Measurements from ENCODE around the gene ZIC4.

The ZIC4 gene

GRCh38 chr3:147360646-147361453 is 45.5 kb downstream of the ZIC4 start:
- no peak for DNase-seq (ENCODE audit: low read depth)
- no peak for TF ChIP-seq CTCF (IDR thresholded peaks at IDR 0.05; ENCODE audit: control insufficient read depth, extremely low read depth, insufficient read depth)
- no peak overlapping the region for H3K4me3 ChIP-seq (ENCODE audit: low read depth, low read length)

GRCh38 chr3:147360051-147360439 is 46.3 kb downstream of the ZIC4 start:
- no peak for DNase-seq (ENCODE audit: low read depth)
- no peak for TF ChIP-seq CTCF (IDR thresholded peaks at IDR 0.05; ENCODE audit: control insufficient read depth, extremely low read depth, insufficient read depth)
- no peak overlapping the region for H3K4me3 ChIP-seq (ENCODE audit: low read depth, low read length)

GRCh38 chr3:147359177-147360050 is 46.9 kb downstream of the ZIC4 start:
- H3K4me3 ChIP-seq (ENCODE audit: low read depth, low read length) = no peak overlapping the region
- no peak for TF ChIP-seq CTCF (IDR thresholded peaks at IDR 0.05; ENCODE audit: control insufficient read depth, extremely low read depth, insufficient read depth)
- DNase-seq (ENCODE audit: low read depth) = no peak

GRCh38 chr3:147358144-147358992 is 48.0 kb downstream of the ZIC4 start:
- TF ChIP-seq CTCF (IDR thresholded peaks at IDR 0.05; ENCODE audit: control insufficient read depth, extremely low read depth, insufficient read depth) = no peak
- no peak overlapping the region for H3K4me3 ChIP-seq (ENCODE audit: low read depth, low read length)
- DNase-seq (ENCODE audit: low read depth) = no peak

- no peak for TF ChIP-seq CTCF (IDR thresholded peaks at IDR 0.05; ENCODE audit: control insufficient read depth, extremely low read depth, insufficient read depth)
- no peak overlapping the region for H3K4me3 ChIP-seq (ENCODE audit: low read depth, low read length)
- DNase-seq (ENCODE audit: low read depth) = no peak
These were observed 49.1 kb downstream of the ZIC4 start for GRCh38 chr3:147356909-147357900.
